Neutrophil (primary cell): ENCODE data around the gene MPI.

Source experiments
- H3K27ac ChIP-seq: fragments of 200-600 bp; sonication (generic); 2 replicates; pipeline ENCODE4 v1.5.1; 2016; ENCODE audit warnings: mild to moderate bottlenecking, moderate library complexity
- H3K27me3 ChIP-seq: fragments of 200-600 bp; sonication (generic); 2 replicates; pipeline ENCODE4 v1.6.0; 2016; ENCODE audit warnings: mild to moderate bottlenecking
- H3K36me3 ChIP-seq: fragments of 200-600 bp; sonication (generic); 2 replicates; pipeline ENCODE4 v1.5.1; 2017
- H3K4me1 ChIP-seq, 2 experiments: fragments of 200-600 bp in 1 of 2; sonication (generic) in 1 of 2; 1 replicate in 1 of 2; 2 replicates in 1 of 2; pipeline versions ENCODE4 v1.5.1 to v1.6.1; 2013 to 2016; ENCODE audit warnings: low read depth in 1 of 2, low read length in 1 of 2, mild to moderate bottlenecking in 1 of 2, moderate library complexity in 1 of 2; ENCODE audit not compliant: control insufficient read depth in 1 of 2, insufficient read depth in 1 of 2
- H3K4me3 ChIP-seq, 2 experiments: fragments of 200-600 bp in 1 of 2; sonication (generic) in 1 of 2; 1 replicate in 1 of 2; 2 replicates in 1 of 2; pipeline ENCODE4 v1.5.1; 2013 to 2016; ENCODE audit warnings: low read depth in 1 of 2, low read length in 1 of 2, mild to moderate bottlenecking in 1 of 2, moderate library complexity in 1 of 2
- H3K9me3 ChIP-seq: fragments of 200-600 bp; sonication (generic); 2 replicates; pipeline ENCODE4 v1.5.1; 2016
- CTCF ChIP-seq: fragments of 200-600 bp; sonication (generic); IDR thresholded peaks from 2 replicates; pipeline ENCODE4 v1.5.1; 2016; ENCODE audit warnings: antibody characterized with exemption

The MPI gene

GRCh38 chr15:74951006-74951405 is 61.2 kb downstream of the MPI start:
- no peaks in the 10 kb centered on the region for H3K9me3 ChIP-seq
- no peak for TF ChIP-seq CTCF
- peaks cover 21% of the 10 kb centered on the region for H3K27me3 ChIP-seq
- no peaks in the 10 kb centered on the region for H3K36me3 ChIP-seq
- no peak overlapping the region for H3K4me3 ChIP-seq
- H3K27ac ChIP-seq = no peak overlapping the region
- peaks cover 6% of the 10 kb centered on the region in 2 experiments for H3K4me1 ChIP-seq
